Measurements from ENCODE around the gene MIEF1. TPM values are rescaled to one million over a fixed set of nuclear protein-coding genes. Genes with fewer than 3 reads are reported as not detected.
"Not testable (repeated sequence)": the region's sequence is repeated elsewhere in the genome, so short reads cannot be mapped to it uniquely, and the experiment has no call there.

The MIEF1 gene
- total RNA-seq, 1 donor from 2014 or later = 23.0 TPM

- no peaks in the 10 kb centered on the region for H3K9me3 Mint-ChIP-seq (ENCODE audit: low read depth)
- peaks cover 16% of the 10 kb centered on the region for H3K36me3 Mint-ChIP-seq (ENCODE audit: low read depth)
- TF ChIP-seq, protein P1, sequence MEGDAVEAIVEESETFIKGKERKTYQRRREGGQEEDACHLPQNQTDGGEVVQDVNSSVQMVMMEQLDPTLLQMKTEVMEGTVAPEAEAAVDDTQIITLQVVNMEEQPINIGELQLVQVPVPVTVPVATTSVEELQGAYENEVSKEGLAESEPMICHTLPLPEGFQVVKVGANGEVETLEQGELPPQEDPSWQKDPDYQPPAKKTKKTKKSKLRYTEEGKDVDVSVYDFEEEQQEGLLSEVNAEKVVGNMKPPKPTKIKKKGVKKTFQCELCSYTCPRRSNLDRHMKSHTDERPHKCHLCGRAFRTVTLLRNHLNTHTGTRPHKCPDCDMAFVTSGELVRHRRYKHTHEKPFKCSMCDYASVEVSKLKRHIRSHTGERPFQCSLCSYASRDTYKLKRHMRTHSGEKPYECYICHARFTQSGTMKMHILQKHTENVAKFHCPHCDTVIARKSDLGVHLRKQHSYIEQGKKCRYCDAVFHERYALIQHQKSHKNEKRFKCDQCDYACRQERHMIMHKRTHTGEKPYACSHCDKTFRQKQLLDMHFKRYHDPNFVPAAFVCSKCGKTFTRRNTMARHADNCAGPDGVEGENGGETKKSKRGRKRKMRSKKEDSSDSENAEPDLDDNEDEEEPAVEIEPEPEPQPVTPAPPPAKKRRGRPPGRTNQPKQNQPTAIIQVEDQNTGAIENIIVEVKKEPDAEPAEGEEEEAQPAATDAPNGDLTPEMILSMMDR (IDR thresholded peaks at IDR 0.05) = no peak
- DNase-seq (ENCODE audit: low spot score) = no peak
- peak overlapping the region; percentile 98 for H3K4me3 Mint-ChIP-seq (ENCODE audit: unreplicated experiment)
- no peaks in the 10 kb centered on the region for H3K27me3 Mint-ChIP-seq (ENCODE audit: low read depth)
- H3K4me1 Mint-ChIP-seq (ENCODE audit: low read depth) = peaks cover 17% of the 10 kb centered on the region
- peak overlapping the region; percentile 97 for H3K27ac Mint-ChIP-seq (ENCODE audit: unreplicated experiment)
These were observed 414 bp upstream of the MIEF1 start for GRCh38 chr22:39501644-39502108.

DNA sequence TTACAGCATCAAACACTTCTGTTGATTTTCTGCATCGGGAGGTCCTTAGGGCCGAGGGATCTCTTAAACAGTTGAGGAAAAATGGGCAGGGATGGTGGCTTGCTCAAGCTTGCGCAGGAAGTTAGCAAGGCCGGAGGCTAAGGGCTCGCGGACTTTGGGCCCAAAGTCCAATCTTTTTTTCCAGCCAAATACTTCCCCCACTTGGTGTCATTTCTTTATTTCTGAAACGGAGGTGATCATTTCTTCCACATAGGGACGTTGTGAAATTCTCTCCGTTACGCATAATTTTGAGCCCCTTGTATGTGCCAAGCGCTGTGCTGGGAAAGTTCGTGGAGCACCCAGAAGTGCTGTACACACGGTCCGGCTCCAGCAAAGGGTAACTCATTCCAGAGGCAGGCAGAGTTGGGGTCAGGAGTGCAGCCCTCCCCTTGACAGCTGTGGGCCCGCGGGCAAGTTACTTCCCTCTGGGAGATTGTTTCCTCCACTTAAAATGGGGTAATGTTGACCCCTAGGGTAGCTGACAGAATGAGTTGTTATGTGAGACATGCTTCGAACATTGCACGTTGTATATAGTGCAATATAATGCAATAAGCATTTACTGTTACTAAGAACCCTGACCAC, 809 bp downstream of the MIEF1 start:
- Mint-ChIP-seq H3K36me3 (ENCODE audit: low read depth) (peaks cover 19% of the 10 kb centered on the region), H3K9me3 (ENCODE audit: low read depth) (no peaks in the 10 kb centered on the region), H3K4me1 (ENCODE audit: low read depth) (peaks cover 17% of the 10 kb centered on the region), H3K27ac (ENCODE audit: unreplicated experiment) (peak overlapping the region; percentile 79), H3K27me3 (ENCODE audit: low read depth) (no peaks in the 10 kb centered on the region), H3K4me3 (ENCODE audit: unreplicated experiment) (peak overlapping the region; percentile 98)
- TF ChIP-seq, protein P1 (IDR thresholded peaks at IDR 0.05) = no peak
- no peak for DNase-seq (ENCODE audit: low spot score)

DNA sequence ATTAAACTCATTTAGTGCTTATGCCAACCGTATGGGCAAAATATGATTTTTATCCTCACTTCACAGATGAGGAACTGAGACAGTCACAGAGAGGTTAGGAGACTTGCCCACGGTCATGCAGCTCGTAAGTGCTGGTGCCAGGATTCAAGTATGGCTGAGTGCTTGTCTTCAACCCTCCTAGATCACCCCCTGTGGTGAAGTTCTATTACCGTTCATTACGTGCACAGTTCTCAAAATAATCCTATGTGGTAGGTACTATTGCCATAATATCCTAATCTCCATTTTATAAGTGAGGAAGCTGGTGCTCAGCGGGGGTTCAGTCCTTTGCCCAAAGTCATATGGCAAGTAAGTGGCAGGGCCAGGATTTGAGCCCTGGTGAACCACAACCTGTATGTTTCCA, 1.5 kb downstream of the MIEF1 start:
- TF ChIP-seq, protein P1 (IDR thresholded peaks at IDR 0.05) = no peak
- Mint-ChIP-seq H3K9me3 (ENCODE audit: low read depth) (no peaks in the 10 kb centered on the region), H3K27me3 (ENCODE audit: low read depth) (no peaks in the 10 kb centered on the region), H3K4me1 (ENCODE audit: low read depth) (peaks cover 17% of the 10 kb centered on the region), H3K27ac (ENCODE audit: unreplicated experiment) (peak overlapping the region; percentile 79), H3K4me3 (ENCODE audit: unreplicated experiment) (peak overlapping the region; percentile 98), H3K36me3 (ENCODE audit: low read depth) (peaks cover 19% of the 10 kb centered on the region)
- no peak for DNase-seq (ENCODE audit: low spot score)

DNA sequence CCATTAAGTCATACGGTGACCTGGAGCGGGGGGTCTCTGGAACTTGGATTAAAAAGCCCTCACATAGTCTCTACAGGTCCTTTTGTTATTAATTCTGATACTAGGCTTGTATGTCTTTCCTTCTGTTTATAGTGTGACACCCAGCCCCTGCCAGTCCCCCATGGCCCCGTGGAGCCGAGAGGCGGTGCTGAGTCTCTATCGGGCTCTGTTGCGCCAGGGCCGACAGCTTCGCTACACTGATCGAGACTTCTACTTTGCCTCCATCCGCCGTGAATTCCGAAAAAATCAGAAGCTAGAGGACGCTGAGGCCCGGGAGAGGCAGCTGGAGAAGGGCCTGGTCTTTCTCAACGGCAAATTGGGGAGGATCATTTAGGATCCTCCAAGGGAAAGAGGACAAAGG, 2.0 kb downstream of the MIEF1 start:
- Mint-ChIP-seq H3K4me1 (ENCODE audit: low read depth) (peaks cover 17% of the 10 kb centered on the region), H3K27ac (ENCODE audit: unreplicated experiment) (peak overlapping the region; percentile 79), H3K9me3 (ENCODE audit: low read depth) (no peaks in the 10 kb centered on the region), H3K36me3 (ENCODE audit: low read depth) (peaks cover 19% of the 10 kb centered on the region), H3K27me3 (ENCODE audit: low read depth) (no peaks in the 10 kb centered on the region), H3K4me3 (ENCODE audit: unreplicated experiment) (no peak overlapping the region)
- TF ChIP-seq, protein P1 (IDR thresholded peaks at IDR 0.05) = no peak
- DNase-seq (ENCODE audit: low spot score) = no peak

GRCh38 chr22:39507021-39507420, 4.9 kb downstream of the MIEF1 start:
- peak overlapping the region; percentile 11 for H3K27ac Mint-ChIP-seq (ENCODE audit: unreplicated experiment)
- peaks cover 12% of the 10 kb centered on the region for H3K4me1 Mint-ChIP-seq (ENCODE audit: low read depth)
- H3K9me3 Mint-ChIP-seq (ENCODE audit: low read depth); DNase-seq (ENCODE audit: low spot score); H3K4me3 Mint-ChIP-seq (ENCODE audit: unreplicated experiment); H3K27me3 Mint-ChIP-seq (ENCODE audit: low read depth): not testable (repeated sequence)
- H3K36me3 Mint-ChIP-seq (ENCODE audit: low read depth) = peaks cover 27% of the 10 kb centered on the region

GRCh38 chr22:39508393-39508792, 6.3 kb downstream of the MIEF1 start:
- no peaks in the 10 kb centered on the region for H3K9me3 Mint-ChIP-seq (ENCODE audit: low read depth)
- no peak overlapping the region for H3K4me3 Mint-ChIP-seq (ENCODE audit: unreplicated experiment)
- no peaks in the 10 kb centered on the region for H3K27me3 Mint-ChIP-seq (ENCODE audit: low read depth)
- DNase-seq (ENCODE audit: low spot score) = no peak
- H3K4me1 Mint-ChIP-seq (ENCODE audit: low read depth) = peaks cover 5% of the 10 kb centered on the region
- peak overlapping the region; percentile 49 for H3K27ac Mint-ChIP-seq (ENCODE audit: unreplicated experiment)
- peaks cover 30% of the 10 kb centered on the region for H3K36me3 Mint-ChIP-seq (ENCODE audit: low read depth)
- TF ChIP-seq, protein P1 (IDR thresholded peaks at IDR 0.05) = no peak
